Cardiac muscle cell (in vitro differentiated cells and primary cell): ENCODE measurements around the gene GDPD5. TPM values are rescaled to one million over a fixed set of nuclear protein-coding genes. Genes with fewer than 3 reads are reported as not detected.

Experiments
- DNase-seq, 2 donors: peaks; one replicate each; pipeline versions ENCODE4 v3.0.0 to v3.0.0-alpha.2; 2010 to 2017; ENCODE audit warnings: low read depth in 1 of 2, low spot score in 1 of 2
- H3K27ac ChIP-seq: fragments of 200-600 bp; sonication (generic); 2 replicates; pipeline ENCODE4 v1.5.1; 2016
- H3K27me3 ChIP-seq: fragments of 200-600 bp; sonication (generic); 2 replicates; pipeline ENCODE4 v1.6.0; 2016; ENCODE audit warnings: control low read depth
- H3K36me3 ChIP-seq: fragments of 200-600 bp; sonication (generic); 2 replicates; pipeline ENCODE4 v1.5.1; 2016; ENCODE audit warnings: control low read depth
- H3K4me1 ChIP-seq: fragments of 200-600 bp; sonication (generic); 2 replicates; pipeline ENCODE4 v1.8.1; 2017; ENCODE audit warnings: low read depth, mild to moderate bottlenecking, mixed run types
- H3K4me3 ChIP-seq: fragments of 200-600 bp; sonication (generic); 2 replicates; pipeline ENCODE4 v1.5.1; 2016; ENCODE audit warnings: mild to moderate bottlenecking
- H3K9me3 ChIP-seq: fragments of 200-600 bp; sonication (generic); 2 replicates; pipeline ENCODE4 v1.5.1; 2017; ENCODE audit warnings: low read depth, mild to moderate bottlenecking, control low read depth
- polyA plus RNA-seq: library from polyadenylated mRNA; unstranded; fragments of >200 nt; fragmentation: Nextera tagmentation; extraction: Ambion mirVana; gene quantifications from 2 replicates; pipeline ENCODE4 v1.2.1, GENCODE V29; 2016
- total RNA-seq: library from RNA; depleted of rRNA; stranded (reverse); fragments of >200 nt; gene quantifications from 2 replicates; pipeline ENCODE4 v1.2.3, GENCODE V29; 2016
- TF ChIP-seq, protein P1 (sequence below): IDR thresholded peaks from 2 replicates; pipeline ENCODE4 v1.5.1; 2012; ENCODE audit warnings: low read depth, mild to moderate bottlenecking, low read length

Gene GDPD5
- total and polyA plus RNA-seq, 2 experiments from 2014 or later = 6.6 to 19.4 TPM

DNA sequence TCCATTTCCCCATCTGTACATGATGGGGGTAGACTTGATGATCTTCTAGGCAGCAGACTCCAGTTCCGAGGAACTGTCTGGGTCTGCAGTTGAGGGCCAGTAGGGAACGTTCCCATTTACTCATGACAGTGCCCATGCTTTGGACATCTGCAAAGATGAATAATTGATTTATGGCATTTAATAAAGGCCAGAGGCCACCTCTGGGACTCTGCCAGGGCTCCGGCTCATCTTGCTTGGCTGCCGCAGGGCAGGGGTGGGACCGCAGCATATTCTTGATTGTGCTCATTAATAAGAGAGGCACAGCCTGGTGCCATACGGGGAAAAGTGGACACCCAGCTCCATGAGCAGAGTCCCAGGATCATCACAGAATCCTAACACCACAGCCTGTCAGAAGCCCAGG lies 64.6 kb downstream of the GDPD5 start:
- no peaks in the 10 kb centered on the region for H3K9me3 ChIP-seq
- TF ChIP-seq, protein P1, sequence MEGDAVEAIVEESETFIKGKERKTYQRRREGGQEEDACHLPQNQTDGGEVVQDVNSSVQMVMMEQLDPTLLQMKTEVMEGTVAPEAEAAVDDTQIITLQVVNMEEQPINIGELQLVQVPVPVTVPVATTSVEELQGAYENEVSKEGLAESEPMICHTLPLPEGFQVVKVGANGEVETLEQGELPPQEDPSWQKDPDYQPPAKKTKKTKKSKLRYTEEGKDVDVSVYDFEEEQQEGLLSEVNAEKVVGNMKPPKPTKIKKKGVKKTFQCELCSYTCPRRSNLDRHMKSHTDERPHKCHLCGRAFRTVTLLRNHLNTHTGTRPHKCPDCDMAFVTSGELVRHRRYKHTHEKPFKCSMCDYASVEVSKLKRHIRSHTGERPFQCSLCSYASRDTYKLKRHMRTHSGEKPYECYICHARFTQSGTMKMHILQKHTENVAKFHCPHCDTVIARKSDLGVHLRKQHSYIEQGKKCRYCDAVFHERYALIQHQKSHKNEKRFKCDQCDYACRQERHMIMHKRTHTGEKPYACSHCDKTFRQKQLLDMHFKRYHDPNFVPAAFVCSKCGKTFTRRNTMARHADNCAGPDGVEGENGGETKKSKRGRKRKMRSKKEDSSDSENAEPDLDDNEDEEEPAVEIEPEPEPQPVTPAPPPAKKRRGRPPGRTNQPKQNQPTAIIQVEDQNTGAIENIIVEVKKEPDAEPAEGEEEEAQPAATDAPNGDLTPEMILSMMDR = no peak
- no peaks in the 10 kb centered on the region for H3K36me3 ChIP-seq
- H3K4me1 ChIP-seq = no peaks in the 10 kb centered on the region
- H3K4me3 ChIP-seq = no peak overlapping the region
- DNase-seq = no peak
- H3K27ac ChIP-seq = no peak overlapping the region
- H3K27me3 ChIP-seq = no peaks in the 10 kb centered on the region

DNA sequence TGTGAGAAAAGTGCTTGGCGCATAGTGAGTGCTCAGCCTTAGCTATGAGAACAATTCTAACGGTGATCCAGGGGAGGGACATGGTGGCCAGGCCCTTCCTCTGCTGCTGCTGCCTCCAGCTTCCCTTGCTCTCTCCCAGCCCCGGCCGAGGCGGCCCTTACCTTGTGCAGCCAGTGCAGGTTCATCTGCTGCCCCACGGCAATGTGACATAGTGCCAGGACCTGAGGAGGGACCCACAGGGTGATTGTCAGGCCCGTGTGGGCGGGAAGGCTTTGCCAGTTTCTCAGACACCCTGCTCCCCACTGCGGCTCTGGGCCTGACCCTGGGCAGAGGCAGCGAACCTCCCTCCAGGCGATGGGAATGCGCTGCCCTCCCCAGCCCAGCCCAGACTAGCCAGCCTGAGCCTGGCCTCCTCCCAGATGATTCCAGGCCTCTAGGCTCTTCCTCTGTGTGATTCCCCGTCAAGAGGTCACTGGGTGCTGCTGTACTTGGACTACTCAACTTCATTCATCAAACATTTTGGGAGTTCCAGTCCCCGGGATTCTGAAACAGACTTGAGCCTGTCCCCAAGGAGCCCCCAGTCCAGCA lies 69.1 kb downstream of the GDPD5 start:
- TF ChIP-seq, protein P1 = no peak
- Histone ChIP-seq H3K4me3 (no peak overlapping the region), H3K9me3 (no peaks in the 10 kb centered on the region), H3K4me1 (no peaks in the 10 kb centered on the region), H3K27me3 (no peaks in the 10 kb centered on the region), H3K36me3 (no peaks in the 10 kb centered on the region), H3K27ac (no peak overlapping the region)
- DNase-seq = no peak

DNA sequence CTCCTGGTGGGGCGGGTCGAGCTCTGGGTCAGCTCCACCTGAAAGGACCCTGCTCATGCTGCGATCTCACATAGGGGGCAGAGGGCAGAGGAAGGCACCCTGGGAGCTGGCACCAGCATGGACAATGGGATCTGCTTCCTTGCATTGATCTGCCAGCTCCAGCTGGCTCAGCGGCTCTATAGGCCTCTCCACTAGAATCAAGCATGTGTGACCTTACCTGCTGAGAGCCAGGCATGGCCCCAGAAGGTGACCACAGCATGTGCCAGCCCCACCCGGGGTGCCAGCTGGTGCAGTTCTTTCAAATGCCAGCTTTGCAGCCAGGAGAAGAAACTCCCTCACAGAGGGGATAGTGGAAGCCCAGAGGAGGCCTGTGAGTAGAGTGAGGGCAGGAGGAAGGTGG lies 70.8 kb downstream of the GDPD5 start:
- H3K9me3 ChIP-seq = no peaks in the 10 kb centered on the region
- TF ChIP-seq, protein P1 = no peak
- peaks cover 11% of the 10 kb centered on the region for H3K27me3 ChIP-seq

DNA sequence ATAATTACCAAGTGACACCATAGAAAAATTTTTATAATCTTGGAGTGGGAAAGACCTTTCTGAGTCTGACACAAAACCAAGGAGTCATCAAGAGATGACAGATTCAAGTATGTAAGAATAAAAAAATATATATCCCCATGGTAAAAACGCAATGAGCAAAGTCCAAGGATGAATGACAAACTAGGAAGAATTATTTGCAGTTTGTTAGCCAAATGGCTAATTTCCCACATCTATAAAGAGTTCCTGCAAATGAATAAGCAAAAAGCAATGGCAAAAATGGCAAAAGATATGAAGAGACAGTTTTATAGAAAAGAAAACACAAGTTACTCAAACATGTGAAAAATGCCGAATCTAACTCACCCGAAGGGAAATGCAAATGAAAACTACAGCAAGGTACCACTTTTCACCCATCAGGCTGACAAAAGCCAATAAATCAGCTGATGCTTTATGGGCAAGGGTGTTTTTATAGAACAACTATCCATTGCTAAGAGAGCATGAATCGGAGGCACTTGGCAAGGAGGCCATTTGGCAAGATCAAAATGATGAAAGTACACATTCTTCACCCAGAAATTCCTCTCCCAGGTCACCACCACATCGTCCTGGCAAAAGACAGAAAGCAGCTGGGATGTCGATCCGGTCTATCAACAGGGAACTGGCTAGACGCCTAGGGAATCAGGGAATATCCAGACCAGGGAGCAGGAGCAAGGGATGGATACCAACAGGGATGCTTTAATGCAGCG lies 71.7 kb downstream of the GDPD5 start:
- H3K36me3 ChIP-seq = no peaks in the 10 kb centered on the region
- TF ChIP-seq, protein P1 = no peak
- no peaks in the 10 kb centered on the region for H3K9me3 ChIP-seq
- no peak overlapping the region for H3K4me3 ChIP-seq
- H3K27me3 ChIP-seq = peaks cover 11% of the 10 kb centered on the region
- H3K27ac ChIP-seq = no peak overlapping the region
- peak in 1 of 2 donors; percentile 80 for DNase-seq
- no peaks in the 10 kb centered on the region for H3K4me1 ChIP-seq

More for the DNA sequence above, 70.8 kb downstream of the GDPD5 start:
- no peak for DNase-seq
- Histone ChIP-seq H3K4me1 (no peaks in the 10 kb centered on the region), H3K36me3 (no peaks in the 10 kb centered on the region), H3K27ac (no peak overlapping the region), H3K4me3 (no peak overlapping the region)

DNA sequence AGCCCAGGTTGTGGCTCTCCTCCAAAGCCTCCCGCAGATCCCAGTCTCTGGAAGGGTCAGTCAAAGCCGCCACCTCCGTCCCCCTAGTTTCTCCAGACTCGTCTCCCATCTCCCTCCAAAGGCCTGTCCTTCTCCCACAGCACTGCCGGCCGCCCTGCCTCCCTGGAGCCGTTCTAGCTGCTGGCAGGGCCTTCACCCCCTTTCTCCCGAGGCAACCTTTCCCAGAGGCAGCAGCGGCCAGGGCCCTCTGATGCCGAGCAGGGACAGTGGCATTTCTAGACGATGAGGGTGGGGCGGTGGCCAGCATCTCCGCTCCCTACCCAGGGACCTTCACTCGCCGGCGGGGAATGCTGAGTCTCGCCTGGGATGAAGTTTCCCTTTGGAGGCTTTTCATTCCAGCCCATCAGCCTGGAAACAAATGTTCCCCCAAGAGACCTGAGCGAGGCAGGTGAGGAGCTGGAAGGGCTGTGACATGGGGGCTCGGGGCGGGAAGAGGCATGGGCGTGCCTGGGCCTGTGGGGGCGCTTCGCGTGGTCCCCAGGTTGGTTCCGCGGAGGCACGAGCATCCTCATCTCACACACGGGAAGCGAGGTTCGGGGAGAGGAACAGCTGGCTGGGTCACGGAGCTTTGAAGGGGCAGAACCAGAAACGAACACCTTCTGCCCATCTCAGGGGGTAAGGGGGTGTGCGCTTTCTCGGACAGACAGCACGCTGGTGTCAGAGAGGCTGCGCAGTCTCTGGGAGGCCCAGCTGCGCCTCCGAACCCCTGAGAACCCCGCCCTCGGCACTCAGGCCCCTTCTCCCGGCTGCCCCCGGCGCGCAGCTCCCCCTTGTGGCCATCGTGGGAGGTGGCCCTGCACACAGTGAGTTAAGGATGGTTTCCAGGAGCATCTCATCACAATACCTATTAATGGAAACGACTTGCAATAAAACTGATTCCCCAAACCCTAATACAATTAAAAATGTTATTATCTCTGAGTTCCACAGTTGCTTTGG lies 74.6 kb downstream of the GDPD5 start:
- H3K9me3 ChIP-seq = no peaks in the 10 kb centered on the region
- no peaks in the 10 kb centered on the region for H3K36me3 ChIP-seq
- peaks cover 11% of the 10 kb centered on the region for H3K27me3 ChIP-seq
- H3K27ac ChIP-seq = no peak overlapping the region
- TF ChIP-seq, protein P1 = peak; percentile 57
- H3K4me3 ChIP-seq = no peak overlapping the region
- no peaks in the 10 kb centered on the region for H3K4me1 ChIP-seq
- peak in 1 of 2 donors; percentile 32 for DNase-seq
